GM23338 (cell line): ENCODE data around the gene CCDC122. TPM values are rescaled to one million over a fixed set of nuclear protein-coding genes. Genes with fewer than 3 reads are reported as not detected.

Experiments used
- ATAC-seq: fragments of 200-7000 bp; cut with Tn5 transposase; 3 replicates; pipeline ENCODE4 v1.9.1; 2020
- DNase-seq: peaks from one replicate; pipeline ENCODE4 v3.0.0-alpha.2; 2015; ENCODE audit warnings: low spot score
- H2AFZ ChIP-seq: fragments of 200-600 bp; sonication (generic); 2 replicates; pipeline ENCODE4 v1.8.0; 2016; ENCODE audit warnings: antibody characterized with exemption, mild to moderate bottlenecking, moderate library complexity
- H3F3A ChIP-seq: fragments of 200-600 bp; sonication (generic); replicated peaks from 2 replicates; pipeline ENCODE4 v1.8.0; 2017; ENCODE audit warnings: antibody characterized with exemption, mixed run types, low read depth
- H3K27ac ChIP-seq: fragments of 200-600 bp; sonication (generic); 2 replicates; pipeline ENCODE4 v1.6.1; 2016; ENCODE audit warnings: low read depth
- H3K27me3 ChIP-seq: fragments of 200-600 bp; sonication (generic); 2 replicates; pipeline ENCODE4 v1.8.0; 2016; ENCODE audit warnings: mild to moderate bottlenecking, mixed run types, moderate library complexity; ENCODE audit not compliant: insufficient read depth
- H3K36me3 ChIP-seq: fragments of 200-600 bp; sonication (generic); 2 replicates; pipeline ENCODE4 v1.8.0; 2016; ENCODE audit warnings: mild to moderate bottlenecking; ENCODE audit not compliant: insufficient read depth
- H3K4me1 ChIP-seq: fragments of 200-600 bp; sonication (generic); 2 replicates; pipeline ENCODE4 v1.8.0; 2016; ENCODE audit warnings: mild to moderate bottlenecking, moderate library complexity; ENCODE audit not compliant: insufficient read depth
- H3K4me2 ChIP-seq: fragments of 200-600 bp; sonication (generic); 2 replicates; pipeline ENCODE4 v1.7.1; 2017; ENCODE audit warnings: mixed run types
- H3K4me3 ChIP-seq: fragments of 200-600 bp; sonication (generic); 2 replicates; pipeline ENCODE4 v1.6.1; 2016; ENCODE audit warnings: mixed run types
- H3K79me2 ChIP-seq: fragments of 200-600 bp; sonication (generic); replicated peaks from 2 replicates; pipeline ENCODE4 v1.8.0; 2017; ENCODE audit warnings: mild to moderate bottlenecking; ENCODE audit not compliant: insufficient read depth
- H3K9me2 ChIP-seq: fragments of 200-600 bp; sonication (generic); 2 replicates; pipeline ENCODE4 v1.8.0; 2017; ENCODE audit not compliant: insufficient read depth
- H4K20me1 ChIP-seq: fragments of 200-600 bp; sonication (generic); replicated peaks from 2 replicates; pipeline ENCODE4 v1.8.0; 2017; ENCODE audit warnings: mild to moderate bottlenecking; ENCODE audit not compliant: insufficient read depth
- H3K27ac Mint-ChIP-seq: 2 replicates; pipeline ENCODE4 v1.8.0; 2020; ENCODE audit warnings: inconsistent platforms, mild to moderate bottlenecking, moderate library complexity, mixed read lengths
- H3K27me3 Mint-ChIP-seq: 3 replicates; pipeline ENCODE4 v1.8.0; 2022; ENCODE audit warnings: low read depth, mild to moderate bottlenecking, moderate library complexity, mixed read lengths, inconsistent platforms; ENCODE audit not compliant: insufficient read depth, poor library complexity
- H3K36me3 Mint-ChIP-seq: 3 replicates; pipeline ENCODE4 v1.8.0; 2021; ENCODE audit warnings: low read depth, mild to moderate bottlenecking, inconsistent platforms, moderate library complexity, mixed read lengths
- H3K4me1 Mint-ChIP-seq: 3 replicates; pipeline ENCODE4 v1.8.0; 2020; ENCODE audit warnings: mild to moderate bottlenecking, inconsistent platforms, mixed read lengths
- H3K4me3 Mint-ChIP-seq: 3 replicates; pipeline ENCODE4 v1.8.0; 2021; ENCODE audit warnings: moderate library complexity, mild to moderate bottlenecking, inconsistent platforms, mixed read lengths
- H3K9me3 Mint-ChIP-seq: 3 replicates; pipeline ENCODE4 v1.8.0; 2020; ENCODE audit warnings: moderate library complexity, mild to moderate bottlenecking, inconsistent platforms, mixed read lengths
- CREB1 ChIP-seq: fragments of 250-450 bp; sonication (Bioruptor Pico); IDR thresholded peaks from 2 replicates; pipeline ENCODE4 v1.5.0; 2020; ENCODE audit warnings: low read depth, mild to moderate bottlenecking, moderate library complexity
- EZH2 ChIP-seq: fragments of 200-600 bp; sonication (generic); IDR thresholded peaks from one replicate; pipeline ENCODE4 v1.8.0; 2017; ENCODE audit warnings: antibody characterized with exemption, mild to moderate bottlenecking, low read depth; ENCODE audit not compliant: unreplicated experiment
- EZH2phosphoT487 ChIP-seq: fragments of 200-600 bp; sonication (generic); IDR thresholded peaks from one replicate; pipeline ENCODE4 v1.8.1; 2018; ENCODE audit warnings: antibody characterized with exemption; ENCODE audit not compliant: unreplicated experiment
- NANOG ChIP-seq: IDR thresholded peaks from 2 replicates; pipeline ENCODE4 v1.6.1; 2016; ENCODE audit warnings: antibody characterized with exemption, borderline replicate concordance
- POLR2AphosphoS5 ChIP-seq: IDR thresholded peaks from 2 replicates; pipeline ENCODE4 v1.6.1; 2016; ENCODE audit warnings: antibody characterized with exemption, low read depth
- STAT1 ChIP-seq: IDR thresholded peaks from one replicate; pipeline ENCODE4 v1.6.1; 2016; ENCODE audit warnings: antibody characterized with exemption; ENCODE audit not compliant: unreplicated experiment
- ZNF114 ChIP-seq: fragments of 250-450 bp; sonication (Bioruptor Pico); IDR thresholded peaks from 2 replicates; pipeline ENCODE4 v1.5.0; 2020; ENCODE audit warnings: mild to moderate bottlenecking, moderate library complexity
- ZNF331 ChIP-seq: fragments of 250-450 bp; sonication (Bioruptor Pico); IDR thresholded peaks from 2 replicates; pipeline ENCODE4 v1.5.0; 2020; ENCODE audit warnings: low read depth, mild to moderate bottlenecking, moderate library complexity
- polyA plus RNA-seq: library from polyadenylated mRNA; unstranded; fragments of >200 nt; fragmentation: Nextera tagmentation; extraction: Ambion mirVana; gene quantifications from 2 replicates; pipeline ENCODE4 v1.2.1, GENCODE V29; 2016
- total RNA-seq: library from RNA; depleted of rRNA; stranded (reverse); fragments of >200 nt; shearing (Covaris generic); gene quantifications from 2 replicates; pipeline ENCODE4 v1.2.3, GENCODE V29; 2014
- TF ChIP-seq, protein P1 (sequence below): IDR thresholded peaks from 2 replicates; pipeline ENCODE4 v1.6.1; 2016; ENCODE audit warnings: antibody characterized with exemption
- TF ChIP-seq, protein P2 (sequence below): fragments of 250-450 bp; sonication (Bioruptor Pico); IDR thresholded peaks from 2 replicates; pipeline ENCODE4 v1.5.0; 2020; ENCODE audit warnings: mild to moderate bottlenecking, moderate library complexity
- TF ChIP-seq, protein P3 (sequence below), 2 experiments: fragments of 200-600 bp in 1 of 2; sonication (generic) in 1 of 2; conservative IDR thresholded peaks; 2 replicates each; pipeline versions ENCODE4 v1.5.1 to v1.6.1; 2016 to 2017; ENCODE audit warnings: antibody characterized with exemption in 2 of 2, low read depth in 2 of 2, mild to moderate bottlenecking in 2 of 2, moderate library complexity in 1 of 2

The CCDC122 gene
- total and polyA plus RNA-seq, 2 experiments from 2014 or later: 7.5 to 30.6 TPM

DNA sequence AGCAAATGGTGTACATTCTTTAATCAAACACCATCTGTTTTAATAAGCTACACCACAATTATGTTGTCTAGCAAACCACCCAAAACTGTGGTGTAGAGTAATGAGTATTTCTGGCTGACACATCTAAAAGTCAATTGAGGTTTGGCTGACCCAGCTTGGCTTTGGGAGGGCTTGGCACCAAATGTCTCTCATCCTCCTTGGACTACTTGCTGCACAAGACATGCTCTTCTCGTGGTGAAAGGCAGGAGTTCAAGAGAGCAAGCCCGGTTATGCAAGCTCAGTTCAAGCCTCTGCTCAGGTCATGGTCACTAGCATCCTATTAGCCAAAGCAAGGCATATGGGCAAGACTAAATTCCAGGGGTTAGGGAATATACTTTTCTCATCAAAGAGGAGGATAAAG is 37.3 kb upstream of the CCDC122 start:
- Histone ChIP-seq H3K79me2 (no peaks in the 10 kb centered on the region), H4K20me1 (no peaks in the 10 kb centered on the region), H3K9me2 (no peaks in the 10 kb centered on the region), H3K27me3 (no peaks in the 10 kb centered on the region), H3K27ac (no peak overlapping the region), H3K4me1 (peaks cover 3% of the 10 kb centered on the region; the same call in 1 of the 2 replicates), H3F3A (no peaks in the 10 kb centered on the region), H3K4me2 (no peak overlapping the region), H2AFZ (no peak overlapping the region), H3K4me3 (no peak overlapping the region), H3K36me3 (no peaks in the 10 kb centered on the region)
- DNase-seq (no peak), ATAC-seq (no peak)
- no peak for TF ChIP-seq STAT1
- no peak for TF ChIP-seq ZNF114 (CRISPR knock-in tag)
- TF ChIP-seq ZNF331 (CRISPR knock-in tag): no peak
- TF ChIP-seq POLR2AphosphoS5: no peak
- no peak for TF ChIP-seq CREB1 (CRISPR knock-in tag)
- TF ChIP-seq NANOG: no peak
- no peak for TF ChIP-seq EZH2phosphoT487
- H3K27me3 Mint-ChIP-seq: no peaks in the 10 kb centered on the region
- H3K27ac Mint-ChIP-seq: no peak overlapping the region
- H3K4me1 Mint-ChIP-seq: no peaks in the 10 kb centered on the region
- no peaks in the 10 kb centered on the region for H3K36me3 Mint-ChIP-seq
- no peak overlapping the region for H3K4me3 Mint-ChIP-seq
- no peaks in the 10 kb centered on the region for H3K9me3 Mint-ChIP-seq

DNA sequence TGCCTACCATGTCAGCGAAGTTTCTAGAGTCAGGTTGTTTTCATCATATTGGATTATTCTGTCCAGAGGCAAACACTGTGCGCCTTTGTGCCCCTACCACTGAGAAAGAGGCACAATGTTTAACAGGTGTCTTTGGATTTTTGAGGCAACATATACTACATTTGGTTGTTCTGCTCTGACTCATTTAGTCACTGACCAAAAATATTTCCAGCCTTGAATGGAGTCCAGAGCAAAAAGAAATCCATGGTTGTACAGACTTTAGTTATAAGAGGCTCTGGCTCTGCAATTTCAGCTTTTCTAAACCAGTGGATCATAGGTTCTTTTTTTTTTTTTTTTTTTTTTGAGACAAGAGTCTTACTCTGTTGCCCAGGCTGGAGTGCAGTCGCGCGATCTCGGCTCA is 35.9 kb upstream of the CCDC122 start:
- H3K4me3 ChIP-seq: no peak overlapping the region
- Mint-ChIP-seq H3K4me1 (no peaks in the 10 kb centered on the region), H3K27ac (no peak overlapping the region), H3K27me3 (no peaks in the 10 kb centered on the region), H3K9me3 (no peaks in the 10 kb centered on the region), H3K4me3 (no peak overlapping the region), H3K36me3 (no peaks in the 10 kb centered on the region)
- H2AFZ ChIP-seq: no peak overlapping the region; the same call in 1 of the 2 replicates
- H3K27ac ChIP-seq: no peak overlapping the region
- H3K36me3 ChIP-seq: no peaks in the 10 kb centered on the region
- no peaks in the 10 kb centered on the region for H3F3A ChIP-seq
- H3K4me1 ChIP-seq: peaks cover 3% of the 10 kb centered on the region; the same call in 1 of the 2 replicates
- H3K79me2 ChIP-seq: no peaks in the 10 kb centered on the region
- H3K9me2 ChIP-seq: no peaks in the 10 kb centered on the region
- no peak for ATAC-seq
- H3K27me3 ChIP-seq: no peaks in the 10 kb centered on the region
- no peak overlapping the region for H3K4me2 ChIP-seq
- no peaks in the 10 kb centered on the region for H4K20me1 ChIP-seq
- no peak for DNase-seq
- no peak for TF ChIP-seq ZNF114 (CRISPR knock-in tag)
- TF ChIP-seq EZH2phosphoT487: no peak
- TF ChIP-seq EZH2: no peak
- TF ChIP-seq, protein P1, sequence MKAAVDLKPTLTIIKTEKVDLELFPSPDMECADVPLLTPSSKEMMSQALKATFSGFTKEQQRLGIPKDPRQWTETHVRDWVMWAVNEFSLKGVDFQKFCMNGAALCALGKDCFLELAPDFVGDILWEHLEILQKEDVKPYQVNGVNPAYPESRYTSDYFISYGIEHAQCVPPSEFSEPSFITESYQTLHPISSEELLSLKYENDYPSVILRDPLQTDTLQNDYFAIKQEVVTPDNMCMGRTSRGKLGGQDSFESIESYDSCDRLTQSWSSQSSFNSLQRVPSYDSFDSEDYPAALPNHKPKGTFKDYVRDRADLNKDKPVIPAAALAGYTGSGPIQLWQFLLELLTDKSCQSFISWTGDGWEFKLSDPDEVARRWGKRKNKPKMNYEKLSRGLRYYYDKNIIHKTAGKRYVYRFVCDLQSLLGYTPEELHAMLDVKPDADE: no peak
- TF ChIP-seq, protein P2, sequence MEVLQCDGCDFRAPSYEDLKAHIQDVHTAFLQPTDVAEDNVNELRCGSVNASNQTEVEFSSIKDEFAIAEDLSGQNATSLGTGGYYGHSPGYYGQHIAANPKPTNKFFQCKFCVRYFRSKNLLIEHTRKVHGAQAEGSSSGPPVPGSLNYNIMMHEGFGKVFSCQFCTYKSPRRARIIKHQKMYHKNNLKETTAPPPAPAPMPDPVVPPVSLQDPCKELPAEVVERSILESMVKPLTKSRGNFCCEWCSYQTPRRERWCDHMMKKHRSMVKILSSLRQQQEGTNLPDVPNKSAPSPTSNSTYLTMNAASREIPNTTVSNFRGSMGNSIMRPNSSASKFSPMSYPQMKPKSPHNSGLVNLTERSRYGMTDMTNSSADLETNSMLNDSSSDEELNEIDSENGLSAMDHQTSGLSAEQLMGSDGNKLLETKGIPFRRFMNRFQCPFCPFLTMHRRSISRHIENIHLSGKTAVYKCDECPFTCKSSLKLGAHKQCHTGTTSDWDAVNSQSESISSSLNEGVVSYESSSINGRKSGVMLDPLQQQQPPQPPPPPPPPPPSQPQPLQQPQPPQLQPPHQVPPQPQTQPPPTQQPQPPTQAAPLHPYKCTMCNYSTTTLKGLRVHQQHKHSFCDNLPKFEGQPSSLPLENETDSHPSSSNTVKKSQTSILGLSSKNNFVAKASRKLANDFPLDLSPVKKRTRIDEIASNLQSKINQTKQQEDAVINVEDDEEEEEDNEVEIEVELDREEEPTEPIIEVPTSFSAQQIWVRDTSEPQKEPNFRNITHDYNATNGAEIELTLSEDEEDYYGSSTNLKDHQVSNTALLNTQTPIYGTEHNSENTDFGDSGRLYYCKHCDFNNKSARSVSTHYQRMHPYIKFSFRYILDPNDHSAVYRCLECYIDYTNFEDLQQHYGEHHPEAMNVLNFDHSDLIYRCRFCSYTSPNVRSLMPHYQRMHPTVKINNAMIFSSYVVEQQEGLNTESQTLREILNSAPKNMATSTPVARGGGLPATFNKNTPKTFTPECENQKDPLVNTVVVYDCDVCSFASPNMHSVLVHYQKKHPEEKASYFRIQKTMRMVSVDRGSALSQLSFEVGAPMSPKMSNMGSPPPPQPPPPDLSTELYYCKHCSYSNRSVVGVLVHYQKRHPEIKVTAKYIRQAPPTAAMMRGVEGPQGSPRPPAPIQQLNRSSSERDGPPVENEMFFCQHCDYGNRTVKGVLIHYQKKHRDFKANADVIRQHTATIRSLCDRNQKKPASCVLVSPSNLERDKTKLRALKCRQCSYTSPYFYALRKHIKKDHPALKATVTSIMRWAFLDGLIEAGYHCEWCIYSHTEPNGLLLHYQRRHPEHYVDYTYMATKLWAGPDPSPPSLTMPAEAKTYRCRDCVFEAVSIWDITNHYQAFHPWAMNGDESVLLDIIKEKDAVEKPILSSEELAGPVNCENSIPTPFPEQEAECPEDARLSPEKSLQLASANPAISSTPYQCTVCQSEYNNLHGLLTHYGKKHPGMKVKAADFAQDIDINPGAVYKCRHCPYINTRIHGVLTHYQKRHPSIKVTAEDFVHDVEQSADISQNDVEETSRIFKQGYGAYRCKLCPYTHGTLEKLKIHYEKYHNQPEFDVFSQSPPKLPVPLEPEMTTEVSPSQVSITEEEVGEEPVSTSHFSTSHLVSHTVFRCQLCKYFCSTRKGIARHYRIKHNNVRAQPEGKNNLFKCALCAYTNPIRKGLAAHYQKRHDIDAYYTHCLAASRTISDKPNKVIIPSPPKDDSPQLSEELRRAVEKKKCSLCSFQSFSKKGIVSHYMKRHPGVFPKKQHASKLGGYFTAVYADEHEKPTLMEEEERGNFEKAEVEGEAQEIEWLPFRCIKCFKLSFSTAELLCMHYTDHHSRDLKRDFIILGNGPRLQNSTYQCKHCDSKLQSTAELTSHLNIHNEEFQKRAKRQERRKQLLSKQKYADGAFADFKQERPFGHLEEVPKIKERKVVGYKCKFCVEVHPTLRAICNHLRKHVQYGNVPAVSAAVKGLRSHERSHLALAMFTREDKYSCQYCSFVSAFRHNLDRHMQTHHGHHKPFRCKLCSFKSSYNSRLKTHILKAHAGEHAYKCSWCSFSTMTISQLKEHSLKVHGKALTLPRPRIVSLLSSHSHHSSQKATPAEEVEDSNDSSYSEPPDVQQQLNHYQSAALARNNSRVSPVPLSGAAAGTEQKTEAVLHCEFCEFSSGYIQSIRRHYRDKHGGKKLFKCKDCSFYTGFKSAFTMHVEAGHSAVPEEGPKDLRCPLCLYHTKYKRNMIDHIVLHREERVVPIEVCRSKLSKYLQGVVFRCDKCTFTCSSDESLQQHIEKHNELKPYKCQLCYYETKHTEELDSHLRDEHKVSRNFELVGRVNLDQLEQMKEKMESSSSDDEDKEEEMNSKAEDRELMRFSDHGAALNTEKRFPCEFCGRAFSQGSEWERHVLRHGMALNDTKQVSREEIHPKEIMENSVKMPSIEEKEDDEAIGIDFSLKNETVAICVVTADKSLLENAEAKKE (CRISPR knock-in tag): no peak
- TF ChIP-seq, protein P3, sequence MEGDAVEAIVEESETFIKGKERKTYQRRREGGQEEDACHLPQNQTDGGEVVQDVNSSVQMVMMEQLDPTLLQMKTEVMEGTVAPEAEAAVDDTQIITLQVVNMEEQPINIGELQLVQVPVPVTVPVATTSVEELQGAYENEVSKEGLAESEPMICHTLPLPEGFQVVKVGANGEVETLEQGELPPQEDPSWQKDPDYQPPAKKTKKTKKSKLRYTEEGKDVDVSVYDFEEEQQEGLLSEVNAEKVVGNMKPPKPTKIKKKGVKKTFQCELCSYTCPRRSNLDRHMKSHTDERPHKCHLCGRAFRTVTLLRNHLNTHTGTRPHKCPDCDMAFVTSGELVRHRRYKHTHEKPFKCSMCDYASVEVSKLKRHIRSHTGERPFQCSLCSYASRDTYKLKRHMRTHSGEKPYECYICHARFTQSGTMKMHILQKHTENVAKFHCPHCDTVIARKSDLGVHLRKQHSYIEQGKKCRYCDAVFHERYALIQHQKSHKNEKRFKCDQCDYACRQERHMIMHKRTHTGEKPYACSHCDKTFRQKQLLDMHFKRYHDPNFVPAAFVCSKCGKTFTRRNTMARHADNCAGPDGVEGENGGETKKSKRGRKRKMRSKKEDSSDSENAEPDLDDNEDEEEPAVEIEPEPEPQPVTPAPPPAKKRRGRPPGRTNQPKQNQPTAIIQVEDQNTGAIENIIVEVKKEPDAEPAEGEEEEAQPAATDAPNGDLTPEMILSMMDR (conservative IDR thresholded peaks at IDR 0.05; ENCODE audit: low read depth in 2 of 2): no peak
